Uterus (tissue), 4 donors: Measurements from ENCODE around the gene AAMP. TPM values are rescaled to one million over a fixed set of nuclear protein-coding genes. Genes with fewer than 3 reads are reported as not detected.

Experiments used
- DNase-seq, 2 donors: peaks; one replicate each; pipeline ENCODE4 v3.0.0-alpha.2; 2019 to 2020
- H3K27ac ChIP-seq, 2 donors: fragments of 200-600 bp; sonication (generic); 1 replicate in 1 of 2; 2 replicates in 1 of 2; pipeline ENCODE4 v1.5.1; 2016 to 2018
- H3K27me3 ChIP-seq, 2 donors: fragments of 200-600 bp; sonication (generic); one replicate each; pipeline ENCODE4 v1.5.1; 2018 to 2019; ENCODE audit warnings: control low read depth in 1 of 2
- H3K36me3 ChIP-seq, 2 donors: fragments of 200-600 bp; sonication (generic); one replicate each; pipeline ENCODE4 v1.5.1; 2019; ENCODE audit warnings: control low read depth in 1 of 2
- H3K4me1 ChIP-seq, 2 donors: fragments of 200-600 bp; sonication (generic); one replicate each; pipeline ENCODE4 v1.5.1; 2018 to 2019; ENCODE audit warnings: control low read depth in 1 of 2
- H3K4me3 ChIP-seq, 2 donors: fragments of 200-600 bp; sonication (generic); 1 replicate in 1 of 2; 2 replicates in 1 of 2; pipeline ENCODE4 v1.5.1; 2018 to 2019; ENCODE audit warnings: mild to moderate bottlenecking in 1 of 2
- H3K9me3 ChIP-seq, 2 donors: fragments of 200-600 bp; sonication (generic); one replicate each; pipeline ENCODE4 v1.5.1; 2019; ENCODE audit warnings: control low read depth in 1 of 2
- POLR2A ChIP-seq, 2 donors: fragments of 450-650 bp; IDR thresholded peaks; one replicate each; pipeline ENCODE4 v1.6.1; 2016; ENCODE audit warnings: antibody characterized with exemption in 2 of 2, mild to moderate bottlenecking in 1 of 2, moderate library complexity in 1 of 2
- intact Hi-C: fragments of 100-400 bp; cut with DNase I; formaldehyde crosslinking; loops from one replicate; pipeline ENCODE4 v1.15.1; 2023; ENCODE audit warnings: low total_unique reads
- total RNA-seq, 4 donors: library from RNA; depleted of rRNA in 3 of 4; stranded (reverse); fragments of >200 nt in 3 of 4; gene quantifications; one replicate each; pipeline versions ENCODE4 v1.1.0 to v1.2.4, GENCODE V29; 2014 to 2023
- TF ChIP-seq, protein P1 (sequence below), 4 experiments: fragments of 200-600 bp in 2 of 4; fragments of 450-650 bp in 2 of 4; sonication (generic) in 2 of 4; IDR thresholded peaks; one replicate each; pipeline ENCODE4 v1.5.1; 2016 to 2019; ENCODE audit warnings: antibody characterized with exemption in 4 of 4, mild to moderate bottlenecking in 2 of 4, moderate library complexity in 1 of 4
- donor health status: DM: yes; HTN: yes; CAD: no.

The AAMP gene
- total RNA-seq, 4 donors from 2014 or later = 79.6 to 160 (median 134) TPM

DNA sequence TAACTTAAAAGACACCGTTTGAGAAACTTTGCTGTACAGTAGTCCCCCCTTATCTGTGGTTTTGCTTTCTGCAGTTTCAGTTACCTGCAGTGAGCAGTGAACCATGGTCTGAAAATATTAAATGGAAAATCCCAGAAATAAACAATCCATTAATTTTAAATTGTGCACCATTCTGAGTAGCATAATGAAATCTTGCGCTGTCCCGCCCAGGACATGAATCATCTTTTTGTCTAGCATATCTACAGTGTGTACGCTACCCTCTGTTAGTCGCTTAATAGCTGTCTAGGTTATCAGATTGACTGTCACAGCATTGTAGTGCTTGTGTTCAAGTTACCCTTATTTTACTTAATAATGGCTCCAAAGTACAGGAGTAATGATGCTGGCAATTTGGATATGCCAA lies 46.9 kb downstream of the AAMP start:
- no peak overlapping the region for H3K27ac ChIP-seq
- DNase-seq = no peak
- H3K4me1 ChIP-seq = peaks cover 11 to 19% of the 10 kb centered on the region in 2 donors
- H3K9me3 ChIP-seq = no peaks in the 10 kb centered on the region
- intact Hi-C loops = no loop called here
- TF ChIP-seq POLR2A (IDR thresholded peaks at IDR 0.05) = no peak
- TF ChIP-seq, protein P1, sequence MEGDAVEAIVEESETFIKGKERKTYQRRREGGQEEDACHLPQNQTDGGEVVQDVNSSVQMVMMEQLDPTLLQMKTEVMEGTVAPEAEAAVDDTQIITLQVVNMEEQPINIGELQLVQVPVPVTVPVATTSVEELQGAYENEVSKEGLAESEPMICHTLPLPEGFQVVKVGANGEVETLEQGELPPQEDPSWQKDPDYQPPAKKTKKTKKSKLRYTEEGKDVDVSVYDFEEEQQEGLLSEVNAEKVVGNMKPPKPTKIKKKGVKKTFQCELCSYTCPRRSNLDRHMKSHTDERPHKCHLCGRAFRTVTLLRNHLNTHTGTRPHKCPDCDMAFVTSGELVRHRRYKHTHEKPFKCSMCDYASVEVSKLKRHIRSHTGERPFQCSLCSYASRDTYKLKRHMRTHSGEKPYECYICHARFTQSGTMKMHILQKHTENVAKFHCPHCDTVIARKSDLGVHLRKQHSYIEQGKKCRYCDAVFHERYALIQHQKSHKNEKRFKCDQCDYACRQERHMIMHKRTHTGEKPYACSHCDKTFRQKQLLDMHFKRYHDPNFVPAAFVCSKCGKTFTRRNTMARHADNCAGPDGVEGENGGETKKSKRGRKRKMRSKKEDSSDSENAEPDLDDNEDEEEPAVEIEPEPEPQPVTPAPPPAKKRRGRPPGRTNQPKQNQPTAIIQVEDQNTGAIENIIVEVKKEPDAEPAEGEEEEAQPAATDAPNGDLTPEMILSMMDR (IDR thresholded peaks at IDR 0.05) = no peak
- no peaks in the 10 kb centered on the region for H3K27me3 ChIP-seq
- H3K36me3 ChIP-seq = no peaks in the 10 kb centered on the region
- no peak overlapping the region for H3K4me3 ChIP-seq

DNA sequence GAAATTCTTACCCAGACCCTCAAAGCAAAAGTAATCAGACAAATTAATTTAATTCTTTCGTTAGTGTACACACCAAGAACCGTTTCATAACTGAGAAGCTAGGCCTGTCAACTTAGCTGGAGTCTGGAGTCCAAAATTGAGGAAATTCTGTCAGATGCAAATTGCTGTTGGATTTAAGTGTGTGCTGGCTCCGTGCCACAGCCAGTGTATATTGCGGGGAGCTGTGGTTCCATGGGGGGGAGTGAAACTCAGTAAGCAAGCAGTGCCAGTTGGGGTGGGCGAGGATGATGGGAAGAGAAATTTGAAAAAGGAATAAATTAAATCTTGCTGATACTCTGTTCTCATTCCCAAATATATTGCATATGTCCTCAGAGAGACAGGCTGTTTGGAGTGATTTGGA lies 48.9 kb downstream of the AAMP start:
- H3K27ac ChIP-seq = no peak overlapping the region
- peaks cover 11 to 19% of the 10 kb centered on the region in 2 donors for H3K4me1 ChIP-seq
- no peaks in the 10 kb centered on the region for H3K36me3 ChIP-seq
- H3K4me3 ChIP-seq = no peak overlapping the region
- H3K9me3 ChIP-seq = no peaks in the 10 kb centered on the region
- no peak for DNase-seq
- H3K27me3 ChIP-seq = no peaks in the 10 kb centered on the region
- intact Hi-C loops = no loop called here
- TF ChIP-seq, protein P1 (IDR thresholded peaks at IDR 0.05) = no peak
- no peak for TF ChIP-seq POLR2A (IDR thresholded peaks at IDR 0.05)

DNA sequence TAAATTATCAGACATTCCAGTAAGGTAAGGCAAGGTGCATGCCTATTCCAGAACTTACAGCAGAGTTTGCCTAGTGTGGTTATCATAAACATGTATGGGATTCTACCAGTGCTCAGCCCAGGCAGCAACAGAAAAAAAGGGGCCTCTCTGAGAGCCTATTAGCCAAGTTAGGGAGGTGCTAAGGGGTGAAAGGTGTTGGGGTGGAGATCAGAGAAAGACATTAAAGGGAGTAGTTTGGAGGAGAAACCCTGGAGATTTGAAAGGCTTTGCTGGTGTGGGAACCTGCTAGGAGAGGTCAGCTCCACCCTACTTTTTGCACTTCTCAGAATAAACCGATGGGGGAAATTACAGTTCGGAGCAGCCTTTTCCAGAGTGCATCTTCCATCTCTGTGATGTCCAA lies 50.0 kb downstream of the AAMP start:
- DNase-seq = no peak
- intact Hi-C loops = loop anchor here (10.0 kb wide), 1 partner anchor 45 kb away; the partner anchor contains the start of gene GPBAR1
- Histone ChIP-seq H3K36me3 (no peaks in the 10 kb centered on the region), H3K4me3 (no peak overlapping the region), H3K27ac (peak overlapping the region in 1 of 2 donors; percentile 94), H3K27me3 (no peaks in the 10 kb centered on the region), H3K9me3 (no peaks in the 10 kb centered on the region), H3K4me1 (peaks cover 11 to 19% of the 10 kb centered on the region in 2 donors)
- TF ChIP-seq, protein P1 (IDR thresholded peaks at IDR 0.05) = no peak
- TF ChIP-seq POLR2A (IDR thresholded peaks at IDR 0.05) = no peak

DNA sequence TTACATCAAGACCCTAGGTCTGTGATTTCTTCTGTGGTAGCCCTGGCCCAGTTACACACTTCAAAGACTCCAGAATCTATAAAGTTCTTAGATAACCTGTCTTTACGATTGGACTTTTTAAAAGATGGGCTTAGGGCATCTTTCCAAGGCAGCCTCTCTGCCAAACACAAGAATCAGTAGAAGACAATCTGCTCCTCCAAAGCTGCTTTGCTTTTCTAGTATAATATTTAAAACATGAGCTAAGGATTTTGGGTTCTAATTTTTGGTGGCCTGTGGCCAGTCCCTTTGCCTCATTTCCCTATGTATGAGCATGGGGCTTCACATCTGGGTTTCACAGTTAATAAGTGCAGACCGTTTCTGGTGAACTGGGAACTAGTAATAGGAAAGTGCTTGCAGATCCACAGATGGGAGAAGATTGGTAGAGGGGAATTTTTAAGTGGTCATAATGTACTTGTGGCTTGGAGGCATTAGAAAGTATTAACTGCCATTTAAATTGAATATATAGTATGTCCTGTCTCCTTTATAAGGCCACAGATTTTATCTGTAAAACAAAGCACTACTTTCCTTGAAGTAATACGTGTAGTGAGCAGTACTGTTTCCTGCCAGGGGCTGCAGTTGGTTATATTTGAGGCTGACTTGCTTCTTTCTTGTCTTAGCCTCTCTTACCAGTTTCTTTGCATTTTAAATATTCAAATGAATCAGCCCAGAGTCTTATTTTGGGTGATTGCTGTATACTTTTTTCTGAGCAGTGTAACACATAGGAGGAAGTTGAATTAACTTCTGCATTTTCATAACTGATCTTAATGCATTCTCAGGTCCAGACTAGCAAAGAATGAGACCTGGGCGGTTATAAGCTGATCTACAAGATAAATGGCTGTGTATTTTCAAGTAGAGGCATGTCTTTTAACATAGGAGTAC lies 51.4 kb downstream of the AAMP start:
- Histone ChIP-seq H3K9me3 (no peaks in the 10 kb centered on the region), H3K4me3 (peak overlapping the region; percentile 96 to 100), H3K27me3 (no peaks in the 10 kb centered on the region), H3K4me1 (peaks cover 11 to 19% of the 10 kb centered on the region in 2 donors), H3K27ac (peak overlapping the region; percentile 92 to 94), H3K36me3 (no peaks in the 10 kb centered on the region)
- no peak for TF ChIP-seq POLR2A (IDR thresholded peaks at IDR 0.05)
- TF ChIP-seq, protein P1 (IDR thresholded peaks at IDR 0.05) = no peak
- no peak for DNase-seq
- intact Hi-C loops = loop anchor here (10.0 kb wide), 1 partner anchor 46 kb away; the partner anchor contains the start of gene GPBAR1
